GM23248 (cell line): ENCODE data around the gene IFNA21. TPM values are rescaled to one million over a fixed set of nuclear protein-coding genes. Genes with fewer than 3 reads are reported as not detected.

Experiments used
- DNase-seq: peaks from one replicate; pipeline ENCODE4 v3.0.0-alpha.2; 2015
- H2AFZ ChIP-seq: fragments of 200-600 bp; sonication (generic); 2 replicates; pipeline ENCODE4 v1.6.1; 2016; ENCODE audit warnings: antibody characterized with exemption
- H3F3A ChIP-seq: fragments of 200-600 bp; sonication (generic); 2 replicates; pipeline ENCODE4 v1.6.1; 2016; ENCODE audit warnings: mild to moderate bottlenecking, antibody characterized with exemption, mixed run types; ENCODE audit not compliant: insufficient read depth
- H3K27ac ChIP-seq: fragments of 200-600 bp; sonication (generic); 2 replicates; pipeline ENCODE4 v1.5.1; 2016; ENCODE audit warnings: mild to moderate bottlenecking
- H3K27me3 ChIP-seq: fragments of 200-600 bp; sonication (generic); replicated peaks from 2 replicates; pipeline ENCODE4 v1.6.1; 2016; ENCODE audit warnings: mild to moderate bottlenecking; ENCODE audit not compliant: insufficient read depth
- H3K36me3 ChIP-seq: fragments of 200-600 bp; sonication (generic); 2 replicates; pipeline ENCODE4 v1.6.1; 2016; ENCODE audit warnings: low read depth, mild to moderate bottlenecking
- H3K4me1 ChIP-seq: fragments of 200-600 bp; sonication (generic); 2 replicates; pipeline ENCODE4 v1.6.1; 2016; ENCODE audit warnings: mild to moderate bottlenecking; ENCODE audit not compliant: insufficient read depth
- H3K4me2 ChIP-seq: fragments of 200-600 bp; sonication (generic); one replicate; pipeline ENCODE4 v1.6.1; 2016; ENCODE audit warnings: mild to moderate bottlenecking; ENCODE audit not compliant: unreplicated experiment
- H3K4me3 ChIP-seq: fragments of 200-600 bp; sonication (generic); 2 replicates; pipeline ENCODE4 v1.5.1; 2016; ENCODE audit warnings: mild to moderate bottlenecking
- H3K79me2 ChIP-seq: fragments of 200-600 bp; sonication (generic); 2 replicates; pipeline ENCODE4 v1.6.1; 2016; ENCODE audit warnings: mild to moderate bottlenecking; ENCODE audit not compliant: insufficient read depth
- H3K9ac ChIP-seq: fragments of 200-600 bp; sonication (generic); 2 replicates; pipeline ENCODE4 v1.6.1; 2016; ENCODE audit warnings: mild to moderate bottlenecking
- H3K9me2 ChIP-seq: fragments of 200-600 bp; sonication (generic); 2 replicates; pipeline ENCODE4 v1.6.1; 2016; ENCODE audit warnings: mixed run types, mild to moderate bottlenecking, moderate library complexity; ENCODE audit not compliant: insufficient read depth
- H3K9me3 ChIP-seq: fragments of 200-600 bp; sonication (generic); one replicate; pipeline ENCODE4 v1.6.1; 2017; ENCODE audit warnings: low read depth
- H4K20me1 ChIP-seq: fragments of 200-600 bp; sonication (generic); 2 replicates; pipeline ENCODE4 v1.6.0; 2016; ENCODE audit not compliant: insufficient read depth
- EZH2 ChIP-seq: fragments of 200-600 bp; sonication (generic); IDR thresholded peaks from 2 replicates; pipeline ENCODE4 v1.6.1; 2018; ENCODE audit warnings: antibody characterized with exemption, mild to moderate bottlenecking; ENCODE audit not compliant: insufficient read depth, poor library complexity, severe bottlenecking
- EZH2phosphoT487 ChIP-seq: fragments of 200-600 bp; sonication (generic); IDR thresholded peaks from 2 replicates; pipeline ENCODE4 v1.6.1; 2018; ENCODE audit warnings: antibody characterized with exemption, moderate library complexity, mild to moderate bottlenecking, low read depth; ENCODE audit not compliant: insufficient read depth
- WGBS, 2 experiments: methylation state at CpG; one replicate each; pipeline ENCODE4 v1.1.6; 2015 to 2017; ENCODE audit warnings: low lambda C conversion rate in 2 of 2, low coverage in 1 of 2; ENCODE audit errors: missing lambda C conversion rate in 2 of 2; 5-methylcytosine and 5-hydroxymethylcytosine counted together
- in situ Hi-C: fragments of 300-500 bp; cut with MboI; formaldehyde crosslinking; loops from 2 replicates; pipeline ENCODE4 v1.15.0; 2020
- polyA plus RNA-seq: library from polyadenylated mRNA; unstranded; fragments of >200 nt; fragmentation: Nextera tagmentation; extraction: Ambion mirVana; gene quantifications from 2 replicates; pipeline ENCODE4 v1.2.1, GENCODE V29; 2016
- total RNA-seq: library from RNA; depleted of rRNA; stranded (reverse); fragments of >200 nt; shearing (Covaris generic); gene quantifications from 2 replicates; pipeline ENCODE4 v1.2.3, GENCODE V29; 2014

IFNA21 gene
- total and polyA plus RNA-seq, 2 experiments from 2014 or later, result not detected

- Histone ChIP-seq H3K9me2 (no peaks in the 10 kb centered on the region), H3K36me3 (no peaks in the 10 kb centered on the region), H3F3A (no peaks in the 10 kb centered on the region), H3K4me3 (no peak overlapping the region), H3K9ac (no peak overlapping the region), H3K4me1 (no peaks in the 10 kb centered on the region), H3K79me2 (no peaks in the 10 kb centered on the region), H3K27ac (no peak overlapping the region), H4K20me1 (no peaks in the 10 kb centered on the region), H2AFZ (no peak overlapping the region), H3K4me2 (no peak overlapping the region), H3K27me3 (no peaks in the 10 kb centered on the region), H3K9me3 (no peaks in the 10 kb centered on the region)
- TF ChIP-seq EZH2 (no peak), EZH2phosphoT487 (no peak)
- peak; percentile 39 for DNase-seq
- in situ Hi-C loops, result no loop called here
- 23 to 33% methylated on average over 2 of the region's 2 CpGs for WGBS, 2 experiments
Measured at GRCh38 chr9:21155501-21155900, 11.0 kb downstream of the IFNA21 start.

- H3K9me2 ChIP-seq, result no peaks in the 10 kb centered on the region
- no peak overlapping the region for H3K4me2 ChIP-seq
- H3F3A ChIP-seq, result no peaks in the 10 kb centered on the region
- no peaks in the 10 kb centered on the region for H3K4me1 ChIP-seq
- no peaks in the 10 kb centered on the region for H3K79me2 ChIP-seq
- in situ Hi-C loops, result no loop called here
- WGBS, 2 experiments, result 26 to 35% methylated on average over 3 of the region's 3 CpGs
- peak; percentile 10 for DNase-seq
- TF ChIP-seq EZH2phosphoT487 (no peak), EZH2 (no peak)
- H3K9me3 ChIP-seq, result no peaks in the 10 kb centered on the region
- no peak overlapping the region for H2AFZ ChIP-seq
- H3K9ac ChIP-seq, result no peak overlapping the region
- no peaks in the 10 kb centered on the region for H3K27me3 ChIP-seq
- no peak overlapping the region for H3K4me3 ChIP-seq
- no peaks in the 10 kb centered on the region for H3K36me3 ChIP-seq
- H4K20me1 ChIP-seq, result no peaks in the 10 kb centered on the region
- no peak overlapping the region for H3K27ac ChIP-seq
Measured at GRCh38 chr9:21154018-21154608, 12.3 kb downstream of the IFNA21 start.

GRCh38 chr9:21153336-21154017, 13.0 kb downstream of the IFNA21 start:
- 26 to 32% methylated on average over 3 of the region's 3 CpGs for WGBS, 2 experiments
- H2AFZ ChIP-seq, result no peak overlapping the region

GRCh38 chr9:21144603-21145002, 21.9 kb downstream of the IFNA21 start:
- Histone ChIP-seq H3K36me3 (no peaks in the 10 kb centered on the region), H3K4me1 (no peaks in the 10 kb centered on the region), H3K9me2 (no peaks in the 10 kb centered on the region), H3K9ac (no peak overlapping the region), H4K20me1 (no peaks in the 10 kb centered on the region), H3K79me2 (no peaks in the 10 kb centered on the region), H3F3A (no peaks in the 10 kb centered on the region), H3K4me3 (no peak overlapping the region), H2AFZ (no peak overlapping the region), H3K9me3 (no peaks in the 10 kb centered on the region), H3K27me3 (no peaks in the 10 kb centered on the region; the same call in 1 of the 2 replicates), H3K27ac (no peak overlapping the region), H3K4me2 (no peak overlapping the region)
- in situ Hi-C loops, result no loop called here
- TF ChIP-seq EZH2 (no peak), EZH2phosphoT487 (no peak)
- WGBS, 2 experiments, result 18 to 24% methylated on average over 1 of the region's 1 CpG
- no peak for DNase-seq

More at GRCh38 chr9:21153336-21154017, 13.0 kb downstream of the IFNA21 start:
- no peaks in the 10 kb centered on the region for H3K9me2 ChIP-seq
- peak; percentile 39 for DNase-seq
- H3K27ac ChIP-seq, result no peak overlapping the region
- no peaks in the 10 kb centered on the region for H3K9me3 ChIP-seq
- in situ Hi-C loops, result no loop called here
- no peak overlapping the region for H3K4me2 ChIP-seq
- no peaks in the 10 kb centered on the region for H3K79me2 ChIP-seq
- H4K20me1 ChIP-seq, result no peaks in the 10 kb centered on the region
- H3K27me3 ChIP-seq, result no peaks in the 10 kb centered on the region
- TF ChIP-seq EZH2, result no peak
- no peak for TF ChIP-seq EZH2phosphoT487
- H3K36me3 ChIP-seq, result no peaks in the 10 kb centered on the region
- no peak overlapping the region for H3K9ac ChIP-seq
- no peak overlapping the region for H3K4me3 ChIP-seq
- H3K4me1 ChIP-seq, result no peaks in the 10 kb centered on the region
- H3F3A ChIP-seq, result no peaks in the 10 kb centered on the region
